Measurements from ENCODE around the gene LHFPL2.
"Not testable (repeated sequence)": the region's sequence is repeated elsewhere in the genome, so short reads cannot be mapped to it uniquely, and the experiment has no call there.

Gene LHFPL2

DNA sequence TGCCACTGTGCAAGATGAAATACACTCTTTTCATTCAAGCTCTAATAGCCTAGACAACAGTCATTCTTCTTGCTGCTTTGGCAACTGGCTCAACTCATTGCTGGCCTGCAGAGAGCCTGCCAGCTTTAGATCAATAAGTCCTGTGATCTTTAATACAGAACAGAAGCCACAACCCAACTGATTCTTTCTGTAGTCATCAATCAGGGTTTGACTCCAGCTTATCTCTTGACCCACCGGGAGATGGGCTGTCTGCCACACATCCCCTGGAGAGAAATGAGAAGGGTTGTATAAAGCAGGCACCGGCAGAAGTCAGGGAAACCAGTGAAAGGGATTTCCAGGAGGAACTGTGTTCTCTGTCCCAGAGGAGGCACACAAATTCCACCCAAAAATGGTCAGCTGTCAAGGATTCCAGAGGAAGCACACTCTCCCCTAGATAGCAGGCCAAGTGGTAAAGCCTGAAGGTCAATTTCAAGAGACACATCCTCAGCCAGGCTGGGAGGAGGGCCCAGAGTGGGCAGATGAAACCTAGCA is 24.5 kb downstream of the LHFPL2 start:
- Histone ChIP-seq H3K4me1 (ENCODE audit: control insufficient read depth in 5 of 5, insufficient read depth in 5 of 5, low read length in 5 of 5) (peaks cover 4 to 45% (median 38%) of the 10 kb centered on the region in 5 donors), H3K4me3 (ENCODE audit: low read depth in 1 of 5, low read length in 5 of 5) (peak overlapping the region in 1 of 5 donors; percentile 3), H3K27me3 (ENCODE audit: control insufficient read depth in 5 of 5, insufficient read depth in 4 of 5, low read length in 5 of 5) (no peaks in the 10 kb centered on the region), H3K9me3 (ENCODE audit: control insufficient read depth in 5 of 5, low read length in 5 of 5) (peaks cover 0 to 3% (median 0%) of the 10 kb centered on the region in 5 donors), H3K9ac (ENCODE audit: low read length in 5 of 5) (peak overlapping the region in 2 of 5 donors; percentile 15 to 16), H3K27ac (ENCODE audit: low read depth, low read length) (peak overlapping the region; percentile 21), H3K36me3 (ENCODE audit: control insufficient read depth in 5 of 5, insufficient read depth in 5 of 5, low read length in 5 of 5) (peaks cover 0 to 2% (median 2%) of the 10 kb centered on the region in 5 donors)

DNA sequence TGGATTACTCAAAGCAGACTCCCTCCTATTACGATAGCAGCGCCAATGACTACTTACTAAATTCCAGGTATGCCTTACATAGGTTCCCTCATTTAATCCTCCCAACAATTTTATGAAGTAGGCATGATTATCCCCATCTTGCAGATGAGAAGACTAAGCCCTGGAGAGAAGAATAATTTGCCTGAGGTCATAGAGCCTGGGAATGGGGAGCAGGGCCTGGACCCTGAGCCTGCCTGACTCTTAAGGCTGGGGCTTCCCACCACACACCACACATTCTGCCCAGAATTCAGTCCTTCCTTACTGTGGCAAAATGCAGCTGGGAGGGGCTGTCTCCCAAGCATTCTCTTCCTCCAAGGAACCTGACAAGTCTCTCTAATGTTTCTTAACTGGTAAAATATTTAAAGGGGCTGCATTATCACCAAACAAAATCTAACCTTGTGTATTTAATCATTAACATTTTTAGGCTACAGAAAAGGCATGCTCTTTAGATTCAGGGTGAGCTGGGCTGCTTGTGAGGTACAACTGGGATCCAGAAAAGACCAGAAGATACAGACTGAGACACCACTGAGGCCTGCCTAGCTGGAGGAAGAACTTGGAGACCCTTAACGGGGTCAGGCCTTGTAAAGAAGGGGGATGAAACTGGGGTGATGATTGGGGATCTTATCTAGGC is 26.1 kb downstream of the LHFPL2 start:
- Histone ChIP-seq H3K36me3 (ENCODE audit: control insufficient read depth in 5 of 5, insufficient read depth in 5 of 5, low read length in 5 of 5) (peaks cover 0 to 7% (median 6%) of the 10 kb centered on the region in 5 donors), H3K4me3 (ENCODE audit: low read depth in 1 of 5, low read length in 5 of 5) (no peak overlapping the region), H3K27me3 (ENCODE audit: control insufficient read depth in 5 of 5, insufficient read depth in 4 of 5, low read length in 5 of 5) (no peaks in the 10 kb centered on the region), H3K9ac (ENCODE audit: low read length in 5 of 5) (no peak overlapping the region), H3K9me3 (ENCODE audit: control insufficient read depth in 5 of 5, low read length in 5 of 5) (peaks cover 0 to 3% (median 0%) of the 10 kb centered on the region in 5 donors), H3K27ac (ENCODE audit: low read depth, low read length) (no peak overlapping the region), H3K4me1 (ENCODE audit: control insufficient read depth in 5 of 5, insufficient read depth in 5 of 5, low read length in 5 of 5) (peaks cover 4 to 32% (median 25%) of the 10 kb centered on the region in 5 donors)

DNA sequence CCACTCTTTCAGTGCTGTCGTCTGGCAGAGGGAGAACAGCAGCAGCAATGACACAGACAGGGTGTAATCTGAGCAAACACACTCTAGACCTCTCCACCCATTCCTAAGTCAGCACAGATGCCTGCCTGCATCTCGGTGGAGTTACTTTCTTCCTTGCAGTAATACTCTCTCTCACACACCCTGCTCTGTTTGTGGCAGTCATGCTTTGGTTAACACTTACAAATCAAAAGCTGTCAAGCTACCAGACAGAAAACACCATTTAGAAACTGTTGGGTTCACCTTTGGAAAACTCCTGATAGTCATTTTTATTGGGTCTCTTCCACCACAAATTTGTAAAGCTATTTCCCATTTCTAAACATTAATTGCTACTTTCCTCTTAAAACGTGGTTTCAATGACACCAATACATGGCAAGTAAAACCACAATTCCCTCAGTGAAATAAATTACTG is 27.3 kb downstream of the LHFPL2 start:
- Histone ChIP-seq H3K4me3 (ENCODE audit: low read depth in 1 of 5, low read length in 5 of 5) (no peak overlapping the region), H3K27ac (ENCODE audit: low read depth, low read length) (no peak overlapping the region), H3K27me3 (ENCODE audit: control insufficient read depth in 5 of 5, insufficient read depth in 4 of 5, low read length in 5 of 5) (no peaks in the 10 kb centered on the region), H3K4me1 (ENCODE audit: control insufficient read depth in 5 of 5, insufficient read depth in 5 of 5, low read length in 5 of 5) (peaks cover 4 to 30% (median 20%) of the 10 kb centered on the region in 5 donors), H3K9ac (ENCODE audit: low read length in 5 of 5) (no peak overlapping the region), H3K36me3 (ENCODE audit: control insufficient read depth in 5 of 5, insufficient read depth in 5 of 5, low read length in 5 of 5) (peaks cover 0 to 7% (median 6%) of the 10 kb centered on the region in 5 donors), H3K9me3 (ENCODE audit: control insufficient read depth in 5 of 5, low read length in 5 of 5) (peaks cover 0 to 3% (median 0%) of the 10 kb centered on the region in 5 donors)

DNA sequence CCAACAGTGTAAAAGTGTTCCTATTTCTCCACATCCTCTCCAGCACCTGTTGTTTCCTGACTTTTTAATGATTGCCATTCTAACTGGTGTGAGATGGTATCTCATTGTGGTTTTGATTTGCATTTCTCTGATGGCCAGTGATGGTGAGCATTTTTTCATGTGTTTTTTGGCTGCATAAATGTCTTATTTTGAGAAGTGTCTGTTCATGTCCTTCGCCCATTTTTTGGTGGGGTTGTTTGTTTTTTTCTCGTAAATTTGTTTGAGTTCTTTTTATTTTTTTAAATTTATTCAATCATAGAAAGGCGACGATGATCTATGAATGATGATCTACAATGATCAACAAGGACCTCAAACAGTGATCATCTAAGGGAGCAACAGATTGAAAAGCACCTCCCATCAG is 28.5 kb downstream of the LHFPL2 start:
- not testable (repeated sequence) for H3K9me3 ChIP-seq (ENCODE audit: control insufficient read depth in 5 of 5, low read length in 5 of 5); H3K4me3 ChIP-seq (ENCODE audit: low read depth in 1 of 5, low read length in 5 of 5); H3K27ac ChIP-seq (ENCODE audit: low read depth, low read length); H3K36me3 ChIP-seq (ENCODE audit: control insufficient read depth in 5 of 5, insufficient read depth in 5 of 5, low read length in 5 of 5); H3K9ac ChIP-seq (ENCODE audit: low read length in 5 of 5); H3K27me3 ChIP-seq (ENCODE audit: control insufficient read depth in 5 of 5, insufficient read depth in 4 of 5, low read length in 5 of 5)
- H3K4me1 ChIP-seq (ENCODE audit: control insufficient read depth in 5 of 5, insufficient read depth in 5 of 5, low read length in 5 of 5) = peaks cover 4 to 19% (median 16%) of the 10 kb centered on the region in 5 donors

DNA sequence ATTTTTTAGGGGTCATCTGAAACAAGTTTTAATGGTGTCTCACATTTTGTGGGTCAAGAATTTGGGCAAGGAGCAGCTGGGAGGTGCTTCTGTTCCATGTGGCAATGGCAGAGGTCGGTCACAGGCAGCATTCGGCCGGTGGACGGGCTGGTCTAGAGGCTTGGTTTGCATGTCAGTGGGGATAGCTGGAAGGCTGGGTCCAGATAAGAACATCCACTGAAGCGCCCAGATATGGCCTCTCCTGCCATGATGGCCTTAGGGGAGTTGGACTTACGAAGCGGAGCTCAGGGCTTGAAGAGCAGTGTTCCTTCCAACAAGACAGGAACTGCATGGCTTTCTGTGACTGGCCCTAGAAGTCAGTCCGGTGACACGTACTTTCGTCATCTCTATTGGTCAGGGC is 30.3 kb downstream of the LHFPL2 start:
- Histone ChIP-seq H3K36me3 (ENCODE audit: control insufficient read depth in 5 of 5, insufficient read depth in 5 of 5, low read length in 5 of 5) (peaks cover 0 to 9% (median 6%) of the 10 kb centered on the region in 5 donors), H3K4me1 (ENCODE audit: control insufficient read depth in 5 of 5, insufficient read depth in 5 of 5, low read length in 5 of 5) (peaks cover 0 to 3% (median 0%) of the 10 kb centered on the region in 5 donors), H3K27me3 (ENCODE audit: control insufficient read depth in 5 of 5, insufficient read depth in 4 of 5, low read length in 5 of 5) (no peaks in the 10 kb centered on the region), H3K9ac (ENCODE audit: low read length in 5 of 5) (no peak overlapping the region), H3K9me3 (ENCODE audit: control insufficient read depth in 5 of 5, low read length in 5 of 5) (peaks cover 0 to 3% (median 0%) of the 10 kb centered on the region in 5 donors), H3K4me3 (ENCODE audit: low read depth in 1 of 5, low read length in 5 of 5) (no peak overlapping the region), H3K27ac (ENCODE audit: low read depth, low read length) (no peak overlapping the region)

DNA sequence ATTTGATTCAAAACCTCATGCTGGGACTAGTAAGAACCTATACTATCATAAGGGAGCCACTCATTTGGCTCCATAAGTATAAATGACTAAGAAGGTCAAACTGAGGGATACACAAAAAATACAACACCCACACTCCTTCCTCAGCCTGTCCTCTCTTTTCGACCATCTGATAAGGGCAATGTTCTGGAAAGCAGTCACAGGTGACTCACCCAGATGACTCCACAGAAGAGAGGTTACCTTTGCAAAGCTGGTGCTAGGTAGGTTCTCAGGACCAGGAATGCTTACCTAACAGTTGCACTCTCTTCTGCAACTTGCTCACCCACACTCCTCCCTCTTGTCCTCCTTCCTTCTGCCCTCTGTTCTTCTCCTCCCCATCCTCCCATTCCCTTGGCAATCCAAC is 32.9 kb downstream of the LHFPL2 start:
- no peak overlapping the region for H3K4me3 ChIP-seq (ENCODE audit: low read depth in 1 of 5, low read length in 5 of 5)
- H3K4me1 ChIP-seq (ENCODE audit: control insufficient read depth in 5 of 5, insufficient read depth in 5 of 5, low read length in 5 of 5) = peaks cover 4 to 10% (median 7%) of the 10 kb centered on the region in 5 donors
- H3K9me3 ChIP-seq (ENCODE audit: control insufficient read depth in 5 of 5, low read length in 5 of 5) = peaks cover 0 to 3% (median 0%) of the 10 kb centered on the region in 5 donors
- H3K9ac ChIP-seq (ENCODE audit: low read length in 5 of 5) = no peak overlapping the region
- H3K27ac ChIP-seq (ENCODE audit: low read depth, low read length) = no peak overlapping the region
- no peaks in the 10 kb centered on the region for H3K27me3 ChIP-seq (ENCODE audit: control insufficient read depth in 5 of 5, insufficient read depth in 4 of 5, low read length in 5 of 5)
- peaks cover 0 to 9% (median 4%) of the 10 kb centered on the region in 5 donors for H3K36me3 ChIP-seq (ENCODE audit: control insufficient read depth in 5 of 5, insufficient read depth in 5 of 5, low read length in 5 of 5)

DNA sequence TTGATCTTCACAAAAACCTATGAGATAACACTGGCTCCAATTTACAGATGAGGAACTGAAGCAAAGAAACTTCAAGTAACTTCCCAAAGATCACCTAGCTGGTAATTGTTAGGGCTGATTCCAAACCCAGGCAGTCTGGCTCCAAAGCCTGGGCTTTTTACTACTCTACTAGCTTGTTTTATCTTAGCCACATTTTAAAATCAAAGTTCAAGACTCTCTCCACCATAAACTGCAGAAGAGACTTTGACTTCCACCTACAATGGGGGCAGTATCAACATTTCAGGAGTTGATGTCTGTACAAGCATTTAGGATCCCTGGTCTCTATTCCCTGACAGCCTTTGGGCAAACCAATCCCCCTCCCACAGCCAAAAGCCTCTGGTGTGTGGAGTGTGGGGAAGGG is 33.8 kb downstream of the LHFPL2 start:
- peaks cover 7 to 19% (median 15%) of the 10 kb centered on the region in 5 donors for H3K4me1 ChIP-seq (ENCODE audit: control insufficient read depth in 5 of 5, insufficient read depth in 5 of 5, low read length in 5 of 5)
- H3K9me3 ChIP-seq (ENCODE audit: control insufficient read depth in 5 of 5, low read length in 5 of 5) = no peaks in the 10 kb centered on the region
- H3K27ac ChIP-seq (ENCODE audit: low read depth, low read length) = no peak overlapping the region
- no peak overlapping the region for H3K9ac ChIP-seq (ENCODE audit: low read length in 5 of 5)
- H3K36me3 ChIP-seq (ENCODE audit: control insufficient read depth in 5 of 5, insufficient read depth in 5 of 5, low read length in 5 of 5) = peaks cover 0 to 9% (median 4%) of the 10 kb centered on the region in 5 donors
- H3K27me3 ChIP-seq (ENCODE audit: control insufficient read depth in 5 of 5, insufficient read depth in 4 of 5, low read length in 5 of 5) = no peaks in the 10 kb centered on the region
- no peak overlapping the region for H3K4me3 ChIP-seq (ENCODE audit: low read depth in 1 of 5, low read length in 5 of 5)

DNA sequence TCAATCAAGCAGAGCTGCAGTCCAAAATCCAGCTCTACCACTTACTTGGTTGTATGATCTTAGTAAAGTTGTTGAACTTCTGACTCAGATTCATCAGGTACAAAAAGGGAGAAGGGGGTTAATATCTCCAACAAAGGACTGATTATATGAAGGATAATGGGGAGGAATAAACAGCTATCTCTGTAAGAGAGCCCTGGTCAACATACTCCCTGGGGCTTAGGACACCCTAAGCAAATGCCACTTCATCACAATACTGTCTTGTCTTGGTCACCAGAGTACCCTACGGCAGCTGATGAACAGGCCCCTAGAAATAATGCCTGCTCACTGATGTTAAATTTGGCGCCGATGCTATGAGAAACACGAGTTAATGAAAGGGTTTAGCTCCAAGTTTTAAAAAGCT is 34.8 kb downstream of the LHFPL2 start:
- Histone ChIP-seq H3K36me3 (ENCODE audit: control insufficient read depth in 5 of 5, insufficient read depth in 5 of 5, low read length in 5 of 5) (peaks cover 0 to 9% (median 4%) of the 10 kb centered on the region in 5 donors), H3K9me3 (ENCODE audit: control insufficient read depth in 5 of 5, low read length in 5 of 5) (no peaks in the 10 kb centered on the region), H3K4me1 (ENCODE audit: control insufficient read depth in 5 of 5, insufficient read depth in 5 of 5, low read length in 5 of 5) (peaks cover 7 to 20% (median 16%) of the 10 kb centered on the region in 5 donors), H3K4me3 (ENCODE audit: low read depth in 1 of 5, low read length in 5 of 5) (no peak overlapping the region), H3K27me3 (ENCODE audit: control insufficient read depth in 5 of 5, insufficient read depth in 4 of 5, low read length in 5 of 5) (no peaks in the 10 kb centered on the region), H3K9ac (ENCODE audit: low read length in 5 of 5) (no peak overlapping the region), H3K27ac (ENCODE audit: low read depth, low read length) (no peak overlapping the region)

DNA sequence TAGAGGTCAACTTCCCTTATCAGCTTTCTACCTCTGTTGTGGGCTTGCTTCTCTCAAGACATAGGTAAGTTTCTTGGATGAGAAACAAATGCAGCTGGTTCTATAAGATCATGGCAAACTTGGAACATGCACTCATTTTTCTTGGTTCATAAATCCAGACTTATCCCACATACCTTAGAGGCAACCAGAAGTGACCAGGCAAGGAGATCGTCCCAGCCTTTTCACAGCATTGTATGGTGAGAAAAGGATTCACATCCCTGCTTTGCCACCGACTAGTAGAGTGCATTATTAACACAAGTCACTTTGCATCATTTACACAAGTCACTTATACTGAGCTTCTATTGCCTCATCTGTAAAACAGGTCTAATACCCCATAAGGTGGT is 35.4 kb downstream of the LHFPL2 start:
- Histone ChIP-seq H3K9me3 (ENCODE audit: control insufficient read depth in 5 of 5, low read length in 5 of 5) (no peaks in the 10 kb centered on the region), H3K9ac (ENCODE audit: low read length in 5 of 5) (no peak overlapping the region), H3K4me3 (ENCODE audit: low read depth in 1 of 5, low read length in 5 of 5) (no peak overlapping the region), H3K27me3 (ENCODE audit: control insufficient read depth in 5 of 5, insufficient read depth in 4 of 5, low read length in 5 of 5) (no peaks in the 10 kb centered on the region), H3K27ac (ENCODE audit: low read depth, low read length) (no peak overlapping the region), H3K36me3 (ENCODE audit: control insufficient read depth in 5 of 5, insufficient read depth in 5 of 5, low read length in 5 of 5) (peaks cover 0 to 5% (median under 1%) of the 10 kb centered on the region in 5 donors), H3K4me1 (ENCODE audit: control insufficient read depth in 5 of 5, insufficient read depth in 5 of 5, low read length in 5 of 5) (peaks cover 7 to 20% (median 16%) of the 10 kb centered on the region in 5 donors)

Data from subcutaneous abdominal adipose tissue (tissue), 5 donors.